HCT116 (cell line): Measurements from ENCODE around the gene GNLY. TPM values are rescaled to one million over a fixed set of nuclear protein-coding genes. Genes with fewer than 3 reads are reported as not detected.

Experiments
- ATAC-seq: fragments of 200-7000 bp; cut with Tn5 transposase; 2 replicates; pipeline ENCODE4 v1.9.1; 2020; ENCODE audit warnings: mild to moderate bottlenecking, moderate library complexity
- BruUV-seq: library from RNA; stranded (reverse); fragments of 400-500 nt; replicated peaks from 2 replicates; lab custom pipeline; 2021; lab: Mats Ljungman, UMichigan
- CTCF ChIA-PET: fragments of 300-600 bp; sonication (Branson Sonifier 250); formaldehyde crosslinking; loops from one replicate; lab custom pipeline; 2021; ENCODE audit warnings: antibody characterized with exemption; lab: Charles Lee
- POLR2A ChIA-PET: fragments of 300-600, 350-600 bp; sonication (Branson Sonifier 250); formaldehyde crosslinking; loops from one replicate; lab custom pipeline; 2021; ENCODE audit warnings: antibody characterized with exemption; lab: Charles Lee
- RAD21 ChIA-PET, 2 experiments: fragments of 300-600 bp; sonication (Branson Sonifier 250); formaldehyde crosslinking; loops; one replicate each; lab custom pipeline; 2023; ENCODE audit warnings: low total read pairs in 2 of 2; ENCODE audit not compliant: uncharacterized antibody in 2 of 2, unreplicated experiment in 2 of 2, low non-redundant PET in 1 of 2; lab: Charles Lee
- DNase-seq: peaks from one replicate; pipeline ENCODE4 v3.0.0-alpha.2; 2010; ENCODE audit warnings: low read depth, low spot score
- H2AFZ ChIP-seq: fragments of 200-600 bp; shearing (Covaris generic), sonication (generic); 2 replicates; pipeline ENCODE4 v1.6.1; 2017; ENCODE audit warnings: low read depth, mixed run types, mixed read lengths, antibody characterized with exemption, low read length; ENCODE audit not compliant: poor library complexity, severe bottlenecking
- H3K27ac ChIP-seq: 2 replicates; pipeline ENCODE4 v1.5.1; 2012; ENCODE audit warnings: low read depth, low read length
- H3K27me3 ChIP-seq: fragments of 200-600 bp; sonication (generic); 2 replicates; pipeline ENCODE4 v1.6.1; 2016; ENCODE audit warnings: mixed run types, low read length, mixed read lengths; ENCODE audit not compliant: insufficient read depth
- H3K36me3 ChIP-seq, 2 experiments: fragments of 200-500 bp in 1 of 2; fragments of 200-600 bp in 1 of 2; sonication (Bioruptor generic) in 1 of 2; sonication (generic) in 1 of 2; 2 replicates each; pipeline versions ENCODE4 v1.5.1 to v1.6.1; 2014 to 2016; ENCODE audit warnings: low read length in 2 of 2, inconsistent platforms in 1 of 2, mixed read lengths in 1 of 2, mixed run types in 1 of 2; ENCODE audit not compliant: insufficient read depth in 2 of 2, control insufficient read depth in 1 of 2
- H3K4me1 ChIP-seq, 2 experiments: fragments of 200-600 bp in 1 of 2; sonication (generic) in 1 of 2; 2 replicates each; pipeline versions ENCODE4 v1.5.1 to v1.6.1; 2012 to 2017; ENCODE audit warnings: low read length in 2 of 2, inconsistent platforms in 1 of 2, mild to moderate bottlenecking in 1 of 2, mixed read lengths in 1 of 2, mixed run types in 1 of 2, moderate library complexity in 1 of 2; ENCODE audit not compliant: insufficient read depth in 2 of 2, control insufficient read depth in 1 of 2
- H3K4me2 ChIP-seq: fragments of 200-600 bp; sonication (generic); 2 replicates; pipeline ENCODE4 v1.6.1; 2017; ENCODE audit warnings: mixed run types, low read length, mixed read lengths
- H3K4me3 ChIP-seq, 2 experiments: fragments of 200-600 bp in 1 of 2; sonication (generic) in 1 of 2; replicated peaks in 1 of 2; 2 replicates each; pipeline ENCODE4 v1.5.1; 2011 to 2016; ENCODE audit warnings: low read length in 2 of 2, control low read depth in 1 of 2, low read depth in 1 of 2, mild to moderate bottlenecking in 1 of 2, mixed read lengths in 1 of 2, mixed run types in 1 of 2
- H3K79me2 ChIP-seq: fragments of 200-600 bp; sonication (generic); 2 replicates; pipeline ENCODE4 v1.6.1; 2017; ENCODE audit warnings: mild to moderate bottlenecking, mixed run types, low read length, moderate library complexity, mixed read lengths; ENCODE audit not compliant: insufficient read depth
- H3K9ac ChIP-seq: fragments of 200-600 bp; sonication (generic); 2 replicates; pipeline ENCODE4 v1.6.1; 2016; ENCODE audit warnings: low read length, mixed read lengths
- H3K9me2 ChIP-seq: fragments of 200-600 bp; sonication (generic), shearing (Covaris generic); 2 replicates; pipeline ENCODE4 v1.6.1; 2017; ENCODE audit warnings: mixed run types, mild to moderate bottlenecking, moderate library complexity; ENCODE audit not compliant: insufficient read depth
- H3K9me3 ChIP-seq, 2 experiments: fragments of 200-500 bp in 1 of 2; fragments of 200-600 bp in 1 of 2; sonication (Bioruptor generic) in 1 of 2; sonication (generic) in 1 of 2; 2 replicates each; pipeline ENCODE4 v1.6.1; 2014 to 2017; ENCODE audit warnings: low read length in 2 of 2, mixed read lengths in 2 of 2, inconsistent platforms in 1 of 2, low read depth in 1 of 2, mild to moderate bottlenecking in 1 of 2, mixed run types in 1 of 2, moderate library complexity in 1 of 2; ENCODE audit not compliant: control insufficient read depth in 1 of 2, insufficient read depth in 1 of 2
- H4K20me1 ChIP-seq: fragments of 200-600 bp; sonication (generic), shearing (Covaris generic); 2 replicates; pipeline ENCODE4 v1.6.1; 2017; ENCODE audit warnings: mixed run types, mild to moderate bottlenecking, moderate library complexity; ENCODE audit not compliant: insufficient read depth
- CBX3 ChIP-seq: IDR thresholded peaks from 2 replicates; pipeline ENCODE4 v1.6.1; 2012; ENCODE audit warnings: low read depth
- CEBPB ChIP-seq: IDR thresholded peaks from 2 replicates; pipeline ENCODE4 v1.6.1; 2012; ENCODE audit warnings: low read depth
- EGR1 ChIP-seq: IDR thresholded peaks from 2 replicates; pipeline ENCODE4 v1.6.1; 2012; ENCODE audit warnings: low read depth
- ELF1 ChIP-seq: IDR thresholded peaks from 2 replicates; pipeline ENCODE4 v1.6.1; 2012; ENCODE audit warnings: low read depth, borderline replicate concordance
- EZH2 ChIP-seq: fragments of 200-600 bp; sonication (generic); IDR thresholded peaks from 2 replicates; pipeline ENCODE4 v1.6.1; 2017; ENCODE audit warnings: antibody characterized with exemption, mixed run types
- FOSL1 ChIP-seq: IDR thresholded peaks from 2 replicates; pipeline ENCODE4 v1.6.1; 2012; ENCODE audit warnings: low read depth
- JUND ChIP-seq: IDR thresholded peaks from 2 replicates; pipeline ENCODE4 v1.6.1; 2012
- POLR2AphosphoS5 ChIP-seq: IDR thresholded peaks from 2 replicates; pipeline ENCODE4 v1.6.1; 2011; ENCODE audit warnings: mild to moderate bottlenecking, low read depth, low read length, moderate library complexity
- RAD21 ChIP-seq: IDR thresholded peaks from 2 replicates; pipeline ENCODE4 v1.6.1; 2012; ENCODE audit warnings: low read depth, mild to moderate bottlenecking
- SRF ChIP-seq: IDR thresholded peaks from 2 replicates; pipeline ENCODE4 v1.6.1; 2012; ENCODE audit warnings: low read depth
- ZFX ChIP-seq: fragments of 450-650 bp; IDR thresholded peaks from 2 replicates; pipeline ENCODE4 v1.6.1; 2017
- ZNF274 ChIP-seq: fragments of 200-500 bp; sonication (Bioruptor generic); IDR thresholded peaks from 2 replicates; pipeline ENCODE4 v1.6.1; 2014; ENCODE audit warnings: mild to moderate bottlenecking, low read depth, low read length, inconsistent platforms
- intact Hi-C: fragments of 100-400 bp; cut with micrococcal nuclease; formaldehyde crosslinking; loops from 2 replicates; pipeline ENCODE4 v1.10.0; 2022
- total RNA-seq: library from RNA; stranded (reverse); gene quantifications from one replicate; pipeline ENCODE4 v1.2.1, GENCODE V29; 2021; ENCODE audit not compliant: unreplicated experiment
- TF ChIP-seq, protein P1 (sequence below): IDR thresholded peaks from 2 replicates; pipeline ENCODE4 v1.6.1; 2012
- TF ChIP-seq, protein P2 (sequence below), 3 experiments: fragments of 200-600 bp in 1 of 3; sonication (generic) in 1 of 3; IDR thresholded peaks in 2 of 3; conservative IDR thresholded peaks in 1 of 3; 2 replicates each; pipeline ENCODE4 v1.5.1; 2012 to 2017; ENCODE audit warnings: low read depth in 2 of 3, low read length in 2 of 3, antibody characterized with exemption in 1 of 3, borderline replicate concordance in 1 of 3, control low read depth in 1 of 3, mild to moderate bottlenecking in 1 of 3, mixed read lengths in 1 of 3, mixed run types in 1 of 3, moderate library complexity in 1 of 3; ENCODE audit not compliant: insufficient read depth in 1 of 3

The GNLY gene
- total RNA-seq, 1 experiment from 2014 or later = 0.74 TPM

DNA sequence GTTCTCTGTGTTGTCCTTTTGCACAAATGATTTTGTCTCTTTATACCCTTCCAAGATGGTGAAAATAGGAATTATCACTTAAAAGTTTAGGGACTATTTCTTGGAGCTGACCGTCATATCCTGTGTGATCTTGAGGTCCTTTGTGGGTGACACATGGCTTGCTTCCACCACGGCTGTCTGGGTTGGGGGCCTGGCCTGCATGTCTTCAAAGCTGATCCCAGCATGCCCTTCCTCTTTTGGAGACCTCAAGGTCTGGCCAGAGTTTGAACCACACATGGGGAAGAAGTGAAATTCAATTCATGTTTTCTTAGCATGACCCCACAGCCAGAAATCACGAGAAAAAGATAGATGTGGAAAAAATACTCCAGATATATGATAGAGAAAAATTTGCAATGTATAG lies 40.2 kb upstream of the GNLY start:
- Histone ChIP-seq H3K27ac (no peak overlapping the region), H3K9ac (no peak overlapping the region), H3K4me1 (no peaks in the 10 kb centered on the region), H3K27me3 (no peaks in the 10 kb centered on the region), H3K4me2 (no peak overlapping the region), H4K20me1 (no peaks in the 10 kb centered on the region), H3K9me2 (no peaks in the 10 kb centered on the region), H3K36me3 (peaks cover 20 to 36% of the 10 kb centered on the region in 2 experiments), H3K79me2 (no peaks in the 10 kb centered on the region), H2AFZ (no peak overlapping the region), H3K4me3 (no peak overlapping the region), H3K9me3 (no peaks in the 10 kb centered on the region)
- TF ChIP-seq FOSL1 = no peak
- TF ChIP-seq ZFX = no peak
- TF ChIP-seq JUND = no peak
- TF ChIP-seq, protein P1, sequence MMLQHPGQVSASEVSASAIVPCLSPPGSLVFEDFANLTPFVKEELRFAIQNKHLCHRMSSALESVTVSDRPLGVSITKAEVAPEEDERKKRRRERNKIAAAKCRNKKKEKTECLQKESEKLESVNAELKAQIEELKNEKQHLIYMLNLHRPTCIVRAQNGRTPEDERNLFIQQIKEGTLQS = no peak
- no peak for TF ChIP-seq SRF
- no peak for TF ChIP-seq RAD21
- TF ChIP-seq CBX3 = no peak
- no peak for TF ChIP-seq EGR1
- no peak for TF ChIP-seq EZH2
- TF ChIP-seq POLR2AphosphoS5 = no peak
- TF ChIP-seq ELF1 = no peak
- no peak for TF ChIP-seq ZNF274
- TF ChIP-seq CEBPB = no peak
- TF ChIP-seq, protein P2, sequence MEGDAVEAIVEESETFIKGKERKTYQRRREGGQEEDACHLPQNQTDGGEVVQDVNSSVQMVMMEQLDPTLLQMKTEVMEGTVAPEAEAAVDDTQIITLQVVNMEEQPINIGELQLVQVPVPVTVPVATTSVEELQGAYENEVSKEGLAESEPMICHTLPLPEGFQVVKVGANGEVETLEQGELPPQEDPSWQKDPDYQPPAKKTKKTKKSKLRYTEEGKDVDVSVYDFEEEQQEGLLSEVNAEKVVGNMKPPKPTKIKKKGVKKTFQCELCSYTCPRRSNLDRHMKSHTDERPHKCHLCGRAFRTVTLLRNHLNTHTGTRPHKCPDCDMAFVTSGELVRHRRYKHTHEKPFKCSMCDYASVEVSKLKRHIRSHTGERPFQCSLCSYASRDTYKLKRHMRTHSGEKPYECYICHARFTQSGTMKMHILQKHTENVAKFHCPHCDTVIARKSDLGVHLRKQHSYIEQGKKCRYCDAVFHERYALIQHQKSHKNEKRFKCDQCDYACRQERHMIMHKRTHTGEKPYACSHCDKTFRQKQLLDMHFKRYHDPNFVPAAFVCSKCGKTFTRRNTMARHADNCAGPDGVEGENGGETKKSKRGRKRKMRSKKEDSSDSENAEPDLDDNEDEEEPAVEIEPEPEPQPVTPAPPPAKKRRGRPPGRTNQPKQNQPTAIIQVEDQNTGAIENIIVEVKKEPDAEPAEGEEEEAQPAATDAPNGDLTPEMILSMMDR (IDR thresholded peaks at IDR 0.05 in 2 of 3, conservative IDR thresholded peaks at IDR 0.05 in 1 of 3; ENCODE audit: borderline replicate concordance in 1 of 3, insufficient read depth in 1 of 3, low read depth in 2 of 3, low read length in 2 of 3) = no peak
- DNase-seq (no peak), ATAC-seq (no peak)
- POLR2A ChIA-PET = no interaction called here
- BruUV-seq = no TSS peak
- CTCF ChIA-PET = no interaction called here
- intact Hi-C loops = no loop called here
- RAD21 ChIA-PET = no interaction called here
